GM19372 (cell line): ENCODE data around the gene CLTC.
"Not testable (repeated sequence)": the region's sequence is repeated elsewhere in the genome, so short reads cannot be mapped to it uniquely, and the experiment has no call there.

Experiments
- ATAC-seq: cut with Tn5 transposase; IDR thresholded peaks from one replicate; pipeline ENCODE4 v1.9.1; 2021; ENCODE audit warnings: mild to moderate bottlenecking, low read depth, moderate library complexity; ENCODE audit not compliant: unreplicated experiment

Gene CLTC

DNA sequence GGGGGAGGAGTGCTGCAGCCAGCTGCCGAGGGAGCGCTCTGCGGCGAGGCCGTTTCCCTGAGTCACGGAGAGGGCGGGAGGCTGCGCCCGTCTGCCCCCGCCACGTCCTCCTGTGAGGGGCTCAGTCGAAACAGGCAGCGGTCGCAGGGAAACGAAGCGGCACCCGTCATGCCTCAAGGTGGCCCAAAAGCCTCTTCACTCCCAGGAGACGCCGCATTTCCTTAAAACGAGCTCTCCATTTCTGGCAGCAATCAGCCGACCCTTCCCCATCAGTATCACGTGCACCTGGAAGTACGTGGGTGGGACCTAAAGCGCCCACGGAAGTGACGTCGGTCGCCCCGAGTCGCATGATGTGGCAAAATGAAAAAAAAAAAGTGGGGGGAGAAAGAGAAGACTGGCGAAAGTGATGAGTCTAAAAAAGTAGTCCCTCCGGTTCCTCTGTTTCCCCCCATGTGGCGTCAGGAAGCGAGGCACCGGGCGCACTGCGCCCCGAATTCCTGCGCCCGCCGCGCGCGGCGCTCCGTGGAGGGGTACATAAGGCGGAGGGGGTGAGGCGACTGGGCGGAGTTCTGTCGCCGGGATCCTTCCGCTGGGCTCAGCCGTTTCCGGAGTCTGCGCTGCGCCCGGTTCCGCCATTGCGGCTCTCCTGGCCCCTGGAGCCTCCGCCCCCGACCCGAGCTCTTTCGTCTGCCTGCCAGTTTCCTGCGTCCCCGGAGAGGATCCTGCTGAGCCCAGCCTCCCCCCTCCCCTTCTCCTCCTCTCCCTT lies at the start of gene CLTC:
TSS of gene CLTC (plus strand) at position 598 of the 766 bp plus-strand sequence. CDS start 237 bp downstream, outside the sequence.
- peak; percentile 69 for ATAC-seq

DNA sequence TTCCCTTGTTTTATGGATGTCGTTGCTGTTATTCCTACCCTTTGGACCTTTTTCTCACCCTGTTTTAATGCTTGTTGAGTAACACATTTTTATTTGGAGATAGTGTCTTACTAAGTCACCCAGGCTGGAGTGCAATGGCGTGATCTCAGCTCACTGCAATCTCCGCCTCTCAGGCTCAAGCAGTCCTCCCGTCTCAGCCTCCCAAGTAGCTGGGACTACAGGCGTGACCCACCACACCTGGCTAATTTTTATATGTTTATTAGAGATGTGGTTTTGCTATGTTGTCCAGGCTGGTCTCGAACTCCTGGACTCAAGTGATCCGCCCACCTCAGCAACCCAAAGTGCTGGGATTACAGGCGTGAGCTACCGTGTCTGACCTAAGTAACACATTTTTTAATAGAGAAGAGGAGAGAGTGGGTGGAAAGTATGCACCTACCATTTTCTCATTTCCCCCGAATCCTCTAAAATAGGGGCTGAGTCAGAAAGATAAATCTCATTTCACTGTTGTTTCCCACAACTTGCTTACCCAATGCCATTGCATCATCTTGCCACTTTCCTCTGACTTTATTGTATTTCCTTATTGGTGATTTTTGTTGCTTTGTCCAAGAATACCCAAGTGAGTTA lies 47.3 kb upstream of the CLTC start:
- no peak for ATAC-seq

DNA sequence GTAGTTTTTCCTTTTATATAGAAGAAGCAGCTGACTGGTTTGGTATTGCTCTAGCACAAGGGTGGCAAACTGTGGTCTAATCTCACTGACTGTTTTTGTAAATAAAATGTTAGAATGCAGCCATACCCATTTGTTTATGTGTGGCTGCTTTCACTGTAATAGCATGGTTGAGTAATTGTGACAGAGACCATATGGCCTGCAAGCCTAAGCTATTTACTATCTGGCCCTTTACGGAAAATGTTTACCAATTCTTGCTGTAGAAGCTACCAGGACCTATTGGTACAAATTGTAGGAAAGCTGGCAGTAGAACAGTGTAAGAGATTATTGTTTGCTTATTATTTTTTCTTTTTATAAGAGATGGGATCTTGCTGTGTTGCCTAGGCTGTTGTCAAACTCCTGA lies 35.5 kb upstream of the CLTC start:
- not testable (repeated sequence) for ATAC-seq

DNA sequence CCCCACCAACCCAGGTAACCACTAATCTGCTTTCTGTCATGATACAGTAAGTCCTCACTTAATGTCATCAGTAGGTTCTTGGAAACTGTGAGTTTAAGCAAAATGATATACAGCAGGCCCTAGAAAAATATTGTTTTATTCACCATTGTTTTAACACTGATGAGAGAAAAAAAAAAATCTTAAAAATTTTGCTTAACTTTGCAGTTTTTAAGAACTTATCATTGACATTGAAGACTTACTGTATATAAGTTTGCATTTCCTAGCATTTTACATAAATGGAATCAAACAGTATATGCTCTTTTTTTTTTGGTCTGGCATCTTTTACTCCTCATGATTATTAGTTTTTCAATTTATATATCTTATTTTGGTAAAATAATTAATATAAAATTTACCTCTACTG lies 19.5 kb upstream of the CLTC start:
- ATAC-seq: no peak

DNA sequence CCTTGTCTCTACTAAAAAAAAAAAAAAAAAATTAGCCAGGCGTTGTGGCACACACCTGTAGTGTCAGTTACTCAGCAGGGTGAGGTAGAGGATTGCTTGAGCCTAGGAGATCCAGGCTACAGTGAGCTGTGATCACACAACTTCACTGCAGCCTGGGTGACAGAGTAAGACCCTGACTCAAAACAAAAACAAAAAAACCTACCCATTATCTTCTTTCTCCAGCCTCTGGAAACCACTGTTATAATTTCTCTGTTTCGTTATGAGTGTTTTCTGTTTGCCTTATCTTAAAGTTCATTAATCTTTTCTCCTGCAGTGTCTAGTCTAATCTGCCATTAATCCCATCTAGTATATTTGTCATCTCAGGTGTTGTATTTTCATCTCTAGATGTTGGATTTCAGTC lies 18.6 kb upstream of the CLTC start:
- no peak for ATAC-seq

DNA sequence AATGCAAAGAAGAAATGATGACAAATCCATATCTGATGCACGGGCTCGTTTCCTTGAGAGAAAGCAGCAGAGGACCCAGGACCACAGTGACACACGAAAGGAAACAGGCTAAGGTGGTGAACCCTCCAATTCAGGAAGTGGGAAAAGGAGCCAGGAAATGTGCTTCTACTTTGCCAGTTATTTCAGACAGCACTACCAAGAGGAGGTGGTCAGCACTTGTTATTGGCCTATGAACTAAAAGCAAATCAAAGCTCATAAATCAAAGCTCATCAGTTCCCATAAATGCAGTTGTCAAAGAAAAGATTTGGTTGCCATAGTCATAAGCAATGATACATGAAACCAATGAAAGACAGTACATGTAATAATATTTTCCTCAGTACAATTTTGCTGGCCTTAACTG lies 12.6 kb upstream of the CLTC start:
- no peak for ATAC-seq

DNA sequence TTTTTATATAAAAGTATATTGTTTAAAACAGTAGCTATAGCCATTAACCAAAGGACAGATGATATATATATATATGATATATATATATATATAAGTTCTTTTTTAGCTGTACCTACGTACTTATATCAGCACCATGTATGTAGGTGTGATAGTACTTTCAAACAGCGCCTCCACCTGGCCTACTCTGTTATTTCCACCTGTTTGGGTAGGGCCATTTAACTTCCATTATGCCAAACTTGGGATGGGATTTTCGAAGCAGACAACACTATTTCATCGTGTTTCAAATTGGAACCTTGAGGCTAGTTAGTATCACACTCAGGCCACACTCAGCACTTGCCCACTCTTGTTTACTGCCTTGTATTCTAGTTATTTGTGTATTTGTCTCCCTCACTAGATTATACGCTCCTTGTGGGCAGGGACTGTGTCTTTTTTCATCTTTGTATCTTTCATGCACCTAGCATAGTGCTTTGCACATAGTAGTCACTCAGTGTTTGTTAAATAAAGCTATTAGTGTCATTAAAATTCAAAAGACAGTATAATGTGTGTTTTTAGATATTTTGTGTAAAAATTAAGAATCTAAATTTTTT lies 11.8 kb upstream of the CLTC start:
- ATAC-seq: no peak

DNA sequence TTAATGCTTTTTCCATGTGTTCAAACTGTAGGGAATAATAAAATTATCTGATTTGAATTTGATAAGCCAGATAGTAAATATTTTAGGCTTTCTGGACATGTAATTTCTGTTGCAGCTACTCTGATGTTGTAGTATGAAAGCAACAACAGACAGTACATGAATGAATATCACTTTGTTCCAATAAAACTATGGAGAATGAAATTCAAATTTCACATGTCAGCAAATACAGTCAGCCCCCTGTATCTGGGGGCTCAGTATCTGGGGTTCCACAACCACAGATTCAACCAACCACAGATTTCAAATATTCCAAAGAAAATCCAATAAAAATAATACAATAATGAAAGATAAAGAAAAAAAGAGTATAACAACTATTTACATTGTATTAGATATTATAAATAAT lies 8.2 kb upstream of the CLTC start:
- ATAC-seq: no peak

DNA sequence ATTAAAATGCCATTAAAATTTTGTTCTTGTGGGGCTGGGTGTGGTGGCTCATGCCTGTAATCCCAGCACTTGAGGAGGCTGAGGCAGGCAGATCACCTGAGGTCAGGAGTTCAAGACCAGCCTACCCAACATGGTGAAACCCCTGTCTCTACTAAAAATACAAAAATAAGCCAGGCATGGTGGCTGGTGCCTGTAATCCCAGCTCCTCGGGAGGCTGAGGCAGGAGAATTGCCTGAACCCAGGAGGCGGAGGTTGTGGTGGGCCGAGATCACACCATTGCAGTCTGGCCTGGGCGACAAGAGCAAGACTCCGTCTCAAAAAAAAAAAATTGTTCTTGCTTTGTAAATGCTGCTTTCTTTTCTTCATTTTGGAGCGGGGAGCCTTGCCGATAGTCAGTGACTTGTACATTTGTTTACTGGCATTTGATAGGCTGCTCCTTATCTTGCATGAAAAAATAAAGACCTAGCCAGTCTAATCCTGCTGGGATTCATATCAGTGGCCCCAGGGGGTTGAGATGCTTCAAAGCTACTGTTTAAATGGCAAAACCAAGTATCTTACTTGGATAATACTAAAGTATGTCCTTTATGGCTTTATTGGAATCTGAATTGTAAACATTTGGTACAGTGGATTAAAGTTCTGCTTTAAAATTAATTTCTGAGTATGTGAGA lies 3.3 kb upstream of the CLTC start:
- no peak for ATAC-seq

DNA sequence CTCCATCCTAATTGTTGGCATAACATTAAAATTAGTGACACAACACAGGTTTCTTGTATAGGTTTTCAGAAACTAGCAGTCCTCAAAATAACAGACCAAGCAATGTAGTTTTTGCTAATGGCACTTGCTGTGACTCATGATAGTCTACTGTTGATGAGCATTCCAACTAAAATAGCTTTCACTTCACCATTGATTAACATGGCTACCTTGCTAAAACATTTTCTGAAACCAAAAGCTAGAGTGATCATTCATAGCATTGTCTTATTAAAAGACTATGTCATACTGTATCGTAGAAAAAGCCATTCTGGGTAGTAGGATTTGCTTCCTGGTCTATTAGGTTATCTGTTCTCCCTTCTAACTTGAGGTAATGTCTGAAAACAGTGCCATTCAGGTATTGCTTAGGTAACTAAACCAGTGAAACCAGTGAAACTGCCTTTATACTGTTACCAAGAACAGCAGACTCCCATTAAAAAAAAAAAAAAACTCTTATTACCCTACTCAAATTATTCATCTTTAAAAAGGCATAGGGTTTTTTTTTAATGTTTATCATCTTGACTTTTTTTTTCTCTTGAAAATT lies 2.5 kb upstream of the CLTC start:
- no peak for ATAC-seq

DNA sequence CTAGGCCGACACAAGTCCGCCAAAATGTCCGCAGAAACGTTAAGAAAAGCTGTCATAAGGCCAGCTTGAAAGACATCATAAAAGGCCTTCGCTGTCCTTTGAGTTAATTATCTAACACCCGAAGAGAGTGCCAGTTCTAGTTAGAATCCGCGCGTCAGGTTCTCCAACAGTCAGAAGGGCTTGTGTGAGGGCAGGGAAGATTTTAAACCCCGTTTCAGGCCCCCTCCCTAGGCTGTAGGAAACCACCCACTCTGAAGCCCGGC lies 729 bp upstream of the CLTC start:
- ATAC-seq: no peak

DNA sequence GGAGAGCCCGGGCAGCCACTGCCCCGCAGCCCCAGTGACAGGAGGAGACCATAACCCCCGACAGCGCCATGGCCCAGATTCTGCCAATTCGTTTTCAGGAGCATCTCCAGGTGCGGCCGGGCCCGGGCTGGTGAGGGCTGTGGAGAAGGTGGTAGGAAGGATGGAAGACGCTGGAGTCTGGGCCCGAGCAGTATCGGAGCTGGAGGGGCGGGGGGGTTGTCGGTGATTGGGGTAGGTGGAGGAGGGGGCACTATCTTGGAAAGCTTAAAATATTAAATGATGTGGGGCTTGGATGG lies 317 bp downstream of the CLTC start:
- ATAC-seq: no peak

DNA sequence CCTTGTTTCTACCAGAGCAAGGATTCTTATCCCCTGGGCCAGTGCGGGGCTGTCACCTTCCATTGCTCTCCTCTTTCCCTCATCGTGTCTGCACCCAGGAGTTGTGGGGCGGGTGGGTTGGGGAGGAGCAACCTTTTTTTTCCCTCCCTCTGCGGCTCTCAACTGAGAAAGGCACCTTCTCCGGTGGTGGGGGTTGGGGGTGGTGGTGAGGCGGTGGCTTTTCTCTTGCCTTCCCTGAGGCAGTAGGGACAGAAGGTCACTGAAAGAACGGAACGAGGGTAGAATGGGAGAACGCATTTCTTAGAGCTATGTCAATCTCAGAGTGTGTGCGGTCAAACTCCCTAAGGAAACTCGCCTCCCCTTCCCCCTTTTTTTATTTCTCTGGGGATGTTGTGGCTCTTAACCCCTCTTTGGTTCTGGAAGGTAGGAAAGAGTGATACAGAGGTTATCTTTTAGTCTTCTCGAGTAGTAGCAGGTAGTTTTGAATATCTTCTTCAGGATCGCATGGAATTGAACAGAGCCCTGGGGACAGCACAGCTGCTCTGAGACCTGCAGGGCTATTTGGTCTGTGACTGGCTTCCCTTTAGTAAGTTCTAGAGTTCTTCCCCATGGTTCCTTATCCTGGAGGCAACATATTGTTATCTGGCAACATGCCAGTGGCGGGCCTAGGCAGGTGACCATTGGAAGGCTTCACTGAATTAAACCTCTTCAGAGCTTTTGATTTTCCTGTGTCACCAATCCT lies 994 bp downstream of the CLTC start:
- no peak for ATAC-seq

DNA sequence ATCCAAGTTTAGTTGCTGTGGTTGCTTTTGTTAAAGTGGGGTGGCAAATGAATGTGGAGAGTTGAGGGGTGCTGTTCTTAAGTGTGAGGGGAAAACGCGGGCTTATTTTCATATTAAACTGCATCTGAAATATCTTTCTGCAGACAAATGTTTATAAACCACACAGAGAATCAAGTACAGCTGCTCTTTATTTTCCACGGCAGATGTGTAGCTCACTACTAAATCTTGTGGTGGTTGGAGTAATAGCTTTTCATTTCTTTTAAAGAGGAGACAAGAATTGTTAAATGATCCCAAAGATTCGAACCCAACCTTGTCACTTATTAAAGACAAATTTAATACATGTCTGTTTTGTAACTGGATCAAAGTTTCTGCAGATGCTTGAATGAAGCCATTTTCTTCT lies 2.1 kb downstream of the CLTC start:
- no peak for ATAC-seq

DNA sequence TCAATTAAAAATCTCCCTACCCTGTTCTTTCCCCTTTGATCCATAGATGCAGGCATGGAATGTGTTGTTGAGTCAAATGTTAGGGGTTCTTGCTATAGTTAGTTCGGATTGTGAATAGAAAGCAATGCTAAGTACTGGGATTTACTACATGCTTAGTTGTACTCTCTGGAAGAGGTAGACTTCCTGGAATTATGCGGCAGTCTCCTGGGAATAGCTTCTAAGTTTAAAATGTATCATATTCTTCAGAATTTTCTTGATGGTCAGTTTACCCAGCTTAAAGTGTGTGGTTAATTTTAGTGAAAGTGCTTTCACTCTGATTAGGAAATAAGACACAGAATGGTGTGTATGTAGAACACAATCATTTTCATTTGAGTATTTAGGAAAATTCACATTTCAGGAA lies 3.5 kb downstream of the CLTC start:
- ATAC-seq: no peak

DNA sequence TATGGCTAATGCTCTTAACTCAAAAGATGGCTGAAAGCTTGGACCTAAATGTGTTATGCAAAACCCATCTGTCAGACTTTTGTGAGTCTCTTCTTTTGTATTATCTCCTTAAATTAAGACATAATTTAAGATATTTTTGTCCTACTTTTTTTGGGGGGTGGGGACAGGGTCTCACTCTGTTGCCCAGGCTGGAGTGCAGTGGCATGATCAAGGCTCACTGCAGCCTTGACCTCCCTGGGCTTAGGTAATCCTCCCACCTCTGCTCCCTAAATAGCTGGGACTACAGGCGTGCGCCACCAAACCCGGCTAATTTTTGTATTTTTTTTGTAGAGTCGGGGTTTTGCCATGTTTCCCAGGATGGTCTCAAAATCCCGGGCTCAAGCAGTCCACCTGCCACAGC lies 7.1 kb downstream of the CLTC start:
- no peak for ATAC-seq

DNA sequence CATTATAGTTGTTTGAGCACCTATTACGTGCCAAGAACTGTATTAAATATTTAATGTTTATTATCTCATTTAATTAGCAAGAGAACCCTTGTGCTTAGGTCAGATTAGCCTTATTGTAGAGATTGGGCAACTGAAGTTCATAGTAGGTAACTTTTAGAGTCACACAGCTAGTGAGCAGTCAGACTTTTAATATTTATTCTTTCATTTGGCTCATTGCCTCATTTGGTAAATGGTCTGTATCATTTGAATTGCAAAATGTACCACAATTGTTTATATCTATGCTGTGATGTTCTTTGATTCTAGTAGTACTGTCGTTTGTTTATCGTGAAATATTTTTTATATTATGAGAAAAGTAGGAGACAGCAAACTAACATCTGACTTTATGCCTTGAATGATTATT lies 7.6 kb downstream of the CLTC start:
- ATAC-seq: no peak

DNA sequence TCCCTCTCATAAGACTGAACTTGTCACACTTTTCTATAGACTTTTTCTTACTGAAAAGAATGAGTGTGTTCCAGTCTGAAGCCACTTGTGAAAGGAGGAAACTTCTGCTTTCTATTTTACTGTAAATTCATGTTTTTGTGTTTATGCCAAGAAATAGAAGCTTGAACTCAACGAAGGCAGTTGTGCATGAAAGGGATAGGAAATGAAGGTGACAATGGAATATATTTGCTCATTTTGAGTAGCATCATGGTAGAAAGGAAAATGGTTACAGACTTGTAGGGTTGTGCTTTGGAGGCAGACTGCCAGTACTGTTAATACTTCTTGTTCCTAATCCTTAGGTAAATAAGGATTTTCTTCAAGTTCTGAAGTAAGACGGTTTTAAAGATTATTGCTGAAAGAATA lies 8.1 kb downstream of the CLTC start:
- ATAC-seq: no peak

DNA sequence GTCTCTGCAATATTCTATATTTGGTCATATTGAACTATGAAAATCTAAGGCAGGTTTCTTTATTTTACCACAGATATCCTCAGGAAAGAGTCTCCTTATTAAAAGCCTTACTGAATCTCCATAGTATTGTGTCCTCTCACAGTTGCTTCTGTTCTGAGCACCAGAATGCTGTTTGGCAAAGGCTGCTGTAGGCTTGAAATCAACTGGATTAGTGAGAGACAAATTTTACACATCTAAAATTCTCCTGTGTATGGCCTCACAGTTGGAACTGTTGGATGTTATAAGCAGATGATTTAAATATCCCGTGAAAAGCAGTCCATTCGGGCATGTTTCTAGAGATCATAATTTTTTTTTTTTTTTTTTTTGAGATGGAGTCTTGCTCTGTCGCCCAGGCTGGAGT lies 9.5 kb downstream of the CLTC start:
- ATAC-seq: no peak

DNA sequence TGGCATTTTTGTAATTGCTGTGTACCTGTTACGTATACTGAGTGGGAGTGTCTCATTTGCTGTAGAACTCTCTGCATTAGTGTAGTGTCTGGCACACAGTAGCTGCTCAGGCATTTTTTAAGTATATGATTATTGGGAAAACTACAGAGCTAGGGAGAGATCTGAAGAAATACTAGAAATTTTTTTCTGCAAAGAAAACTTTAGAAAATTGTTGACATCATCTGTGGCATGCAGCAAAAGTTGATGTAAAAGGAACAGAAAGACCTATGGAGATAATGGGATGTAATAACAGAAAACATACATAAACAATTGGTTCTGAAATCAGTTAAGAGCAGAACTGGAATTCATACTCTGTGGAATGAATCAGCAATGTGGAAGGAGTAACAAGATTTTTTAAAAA lies 11.6 kb downstream of the CLTC start:
- no peak for ATAC-seq

DNA sequence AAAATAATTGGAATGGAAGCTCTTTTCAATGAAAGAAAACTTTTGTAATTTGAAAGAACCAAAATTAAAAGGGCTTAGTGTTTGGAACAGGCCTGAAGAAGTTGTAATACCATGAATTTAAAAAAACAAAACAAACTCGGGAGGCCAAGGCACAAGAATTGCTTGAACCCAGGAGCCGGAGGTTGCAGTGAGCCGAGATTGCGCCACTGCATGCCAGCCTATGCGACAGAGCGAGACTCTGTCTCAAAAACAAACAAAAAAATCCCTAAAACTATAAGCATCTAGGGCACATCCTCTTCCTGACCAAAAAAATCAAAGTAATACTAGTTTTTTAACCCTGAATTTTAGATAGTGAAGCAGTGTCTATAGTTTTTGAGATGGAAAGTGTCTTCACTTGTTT lies 12.7 kb downstream of the CLTC start:
- ATAC-seq: no peak
